GM12872 (cell line): ENCODE results near the gene CDT1.

Source experiments
- TF ChIP-seq, protein P1 (sequence below): IDR thresholded peaks from 3 replicates; pipeline ENCODE4 v1.5.1; 2011; ENCODE audit warnings: low read depth, mild to moderate bottlenecking, low read length, moderate library complexity; ENCODE audit not compliant: insufficient read depth

CDT1 gene

DNA sequence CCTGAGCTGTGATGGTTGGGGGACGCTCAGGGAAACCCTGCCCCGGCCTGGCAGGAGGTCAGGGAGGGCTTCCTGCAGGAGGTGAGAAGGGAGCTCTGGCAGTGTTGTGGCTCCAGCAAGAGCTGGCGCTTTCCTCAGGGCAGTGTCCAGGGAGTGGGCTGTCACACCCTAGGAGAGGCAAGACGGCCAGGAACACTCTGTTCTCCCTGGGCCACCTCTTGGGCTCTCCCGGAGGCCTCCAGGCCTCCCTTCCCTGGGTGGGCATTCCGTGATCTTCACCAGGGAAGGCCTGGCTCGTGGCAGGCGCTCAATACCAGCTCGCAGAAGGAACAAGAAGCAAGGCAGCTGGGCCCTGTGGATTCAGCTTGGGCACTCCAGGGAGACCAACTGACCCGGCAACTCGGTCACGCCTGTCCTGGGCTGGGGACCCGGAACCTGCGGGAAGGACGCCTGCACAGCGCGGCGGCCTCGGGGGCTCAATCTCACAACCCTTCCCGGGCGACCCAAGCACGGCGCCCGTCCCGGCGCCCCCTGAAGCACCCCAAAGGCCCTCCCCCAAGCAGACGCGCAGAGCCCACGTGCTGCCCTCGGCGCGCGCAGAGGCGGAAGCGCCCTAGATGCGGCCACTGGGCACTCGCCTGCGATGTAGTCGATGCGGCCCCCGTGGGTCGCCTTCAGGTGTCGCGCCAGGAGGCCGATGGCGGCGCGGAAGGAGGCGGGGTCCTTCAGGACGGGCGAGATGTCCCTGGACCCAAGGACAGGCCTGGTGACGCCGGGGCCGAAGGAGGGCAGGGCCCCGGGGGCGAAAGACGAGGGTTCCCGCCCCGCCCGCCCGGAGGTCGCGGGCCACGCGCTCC lies 7.6 kb downstream of the CDT1 start:
- TF ChIP-seq, protein P1, sequence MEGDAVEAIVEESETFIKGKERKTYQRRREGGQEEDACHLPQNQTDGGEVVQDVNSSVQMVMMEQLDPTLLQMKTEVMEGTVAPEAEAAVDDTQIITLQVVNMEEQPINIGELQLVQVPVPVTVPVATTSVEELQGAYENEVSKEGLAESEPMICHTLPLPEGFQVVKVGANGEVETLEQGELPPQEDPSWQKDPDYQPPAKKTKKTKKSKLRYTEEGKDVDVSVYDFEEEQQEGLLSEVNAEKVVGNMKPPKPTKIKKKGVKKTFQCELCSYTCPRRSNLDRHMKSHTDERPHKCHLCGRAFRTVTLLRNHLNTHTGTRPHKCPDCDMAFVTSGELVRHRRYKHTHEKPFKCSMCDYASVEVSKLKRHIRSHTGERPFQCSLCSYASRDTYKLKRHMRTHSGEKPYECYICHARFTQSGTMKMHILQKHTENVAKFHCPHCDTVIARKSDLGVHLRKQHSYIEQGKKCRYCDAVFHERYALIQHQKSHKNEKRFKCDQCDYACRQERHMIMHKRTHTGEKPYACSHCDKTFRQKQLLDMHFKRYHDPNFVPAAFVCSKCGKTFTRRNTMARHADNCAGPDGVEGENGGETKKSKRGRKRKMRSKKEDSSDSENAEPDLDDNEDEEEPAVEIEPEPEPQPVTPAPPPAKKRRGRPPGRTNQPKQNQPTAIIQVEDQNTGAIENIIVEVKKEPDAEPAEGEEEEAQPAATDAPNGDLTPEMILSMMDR, result no peak

DNA sequence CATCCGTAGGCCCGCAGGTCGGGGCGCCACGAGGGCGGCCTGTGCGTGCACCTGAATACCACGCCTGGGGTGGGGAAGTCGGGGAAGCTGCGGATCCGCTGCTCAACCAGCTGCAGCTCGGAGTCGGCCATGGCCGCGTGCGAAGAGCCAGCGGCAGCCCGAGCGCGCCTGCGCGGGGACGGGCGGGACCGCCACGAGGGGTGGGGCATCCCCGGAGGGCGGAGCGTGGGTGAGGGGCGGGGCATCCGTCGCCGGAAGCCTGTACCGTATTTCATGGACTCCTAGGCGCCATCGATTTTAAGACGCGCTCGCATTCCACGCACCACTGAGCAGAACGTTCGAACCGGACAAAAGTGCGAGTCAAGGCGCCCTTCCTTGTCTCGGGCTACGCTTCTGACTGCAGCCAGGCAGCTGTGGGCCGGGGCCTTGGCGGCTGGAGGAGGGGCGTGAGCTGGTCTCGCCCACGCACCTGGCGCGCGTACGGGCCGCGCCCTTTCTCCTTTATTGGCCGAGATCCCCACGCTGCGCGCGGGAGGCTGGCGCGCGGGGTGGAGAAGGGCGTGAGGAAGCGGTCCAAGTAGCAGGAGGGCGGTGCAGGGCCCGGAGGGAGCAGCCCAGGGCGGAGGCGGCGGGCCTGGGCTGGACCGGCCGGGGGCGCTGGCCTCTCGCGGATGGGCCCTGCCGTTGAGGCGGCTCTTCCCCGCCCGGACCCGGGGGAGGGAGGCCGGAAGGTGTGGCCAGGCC lies 8.4 kb downstream of the CDT1 start, which contains the start of gene APRT:
TSS of gene APRT (minus strand) at position 160 of the 744 bp plus-strand sequence. CDS start at position 131, 29 bp downstream.
- TF ChIP-seq, protein P1, result peak; percentile 16; the same call in 1 of the 3 replicates

DNA sequence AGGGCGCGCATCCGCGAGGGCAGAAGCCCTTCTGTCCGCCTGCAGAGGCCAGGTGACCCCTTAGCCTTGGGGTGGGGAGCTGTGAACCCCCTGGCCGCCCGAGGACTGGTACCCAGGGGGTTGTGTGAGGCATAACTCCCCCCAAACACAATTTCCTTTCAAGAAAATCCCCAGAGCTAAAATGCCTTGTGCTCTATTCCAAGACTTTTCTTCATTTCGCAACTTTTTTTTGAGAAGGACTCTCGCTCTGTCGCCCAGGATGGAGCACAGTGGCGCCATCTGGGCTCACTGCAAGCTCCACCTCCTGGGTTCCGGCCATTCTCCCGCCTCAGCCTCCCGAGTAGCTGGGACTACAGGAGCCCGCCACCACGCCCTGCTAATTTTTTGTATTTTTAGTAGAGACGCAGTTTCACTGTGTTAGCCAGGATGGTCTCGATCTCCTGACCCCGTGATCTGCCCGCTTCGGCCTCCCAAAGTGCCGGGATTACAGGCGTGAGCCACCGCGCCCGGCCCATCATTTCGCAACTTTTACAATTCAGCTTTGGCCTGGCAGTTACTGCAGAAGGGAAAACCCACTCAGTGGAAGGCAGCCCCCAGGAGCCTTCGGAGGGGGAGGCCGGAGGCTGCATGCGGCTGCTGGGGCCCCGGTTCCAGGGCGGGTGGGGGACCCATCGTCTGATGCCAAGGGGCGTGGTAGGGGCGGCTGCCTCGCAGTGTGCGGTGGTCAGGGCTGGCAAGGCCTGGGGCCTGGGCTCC lies 9.1 kb downstream of the CDT1 start:
- TF ChIP-seq, protein P1, result no peak

DNA sequence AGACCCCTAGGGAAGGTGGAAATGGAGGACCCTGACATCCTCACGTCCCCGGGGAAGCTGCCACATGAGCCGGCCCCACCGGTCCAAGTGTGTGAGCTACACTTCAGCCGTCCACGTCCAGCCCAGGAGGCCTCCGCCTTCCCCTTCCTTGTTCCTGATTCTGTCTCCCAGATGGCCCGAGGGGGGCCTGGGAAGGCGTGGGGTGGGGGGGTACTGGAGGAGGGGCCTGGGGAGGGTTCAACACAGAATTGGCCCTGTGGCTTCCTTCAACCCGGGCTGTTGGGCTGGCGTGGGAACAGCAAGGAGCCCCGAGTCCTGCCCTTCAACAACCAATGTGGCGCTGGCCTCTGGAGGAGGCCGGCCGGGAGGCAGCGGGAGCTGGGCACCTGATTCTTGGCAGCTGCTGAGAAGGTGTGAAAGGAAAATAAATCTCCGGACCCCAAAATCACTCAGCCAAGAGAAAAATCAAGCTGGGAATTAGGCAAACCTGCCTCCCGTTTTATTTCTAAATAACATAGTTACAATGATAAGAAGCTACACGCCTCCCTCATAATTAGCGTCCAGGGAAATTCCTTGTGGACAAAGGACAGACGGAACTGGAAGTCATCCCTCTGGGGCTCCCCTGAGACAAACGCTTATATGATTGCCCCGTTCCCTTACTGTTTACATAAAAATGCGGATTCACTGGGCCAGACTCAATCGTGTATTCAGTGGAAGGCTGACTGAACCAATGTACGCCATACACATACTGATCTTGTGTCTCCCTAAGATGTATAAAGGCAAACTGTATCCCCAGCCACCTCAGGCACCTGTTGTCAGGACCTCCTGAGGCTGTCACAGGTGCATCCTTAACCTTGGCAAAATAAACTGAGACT lies 9.9 kb downstream of the CDT1 start:
- TF ChIP-seq, protein P1, result no peak

DNA sequence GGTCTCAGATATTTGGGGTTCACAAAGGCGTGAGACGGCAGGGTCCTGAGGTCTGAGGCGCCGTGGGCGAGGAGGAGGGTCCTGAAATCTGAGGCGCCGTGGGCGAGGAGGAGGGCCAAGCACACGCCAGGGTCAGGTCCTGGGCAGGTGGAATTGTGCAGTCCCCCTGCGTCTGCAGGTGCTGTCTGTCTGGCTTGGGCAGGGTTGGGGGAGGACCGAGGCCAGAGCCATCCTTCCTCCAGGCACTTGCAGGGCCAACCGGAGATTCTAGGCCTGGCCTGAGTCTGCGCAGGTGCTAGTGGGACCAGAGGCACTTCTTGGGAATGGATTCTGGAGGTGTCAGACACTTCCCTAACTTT lies 10.5 kb downstream of the CDT1 start:
- TF ChIP-seq, protein P1, result no peak

DNA sequence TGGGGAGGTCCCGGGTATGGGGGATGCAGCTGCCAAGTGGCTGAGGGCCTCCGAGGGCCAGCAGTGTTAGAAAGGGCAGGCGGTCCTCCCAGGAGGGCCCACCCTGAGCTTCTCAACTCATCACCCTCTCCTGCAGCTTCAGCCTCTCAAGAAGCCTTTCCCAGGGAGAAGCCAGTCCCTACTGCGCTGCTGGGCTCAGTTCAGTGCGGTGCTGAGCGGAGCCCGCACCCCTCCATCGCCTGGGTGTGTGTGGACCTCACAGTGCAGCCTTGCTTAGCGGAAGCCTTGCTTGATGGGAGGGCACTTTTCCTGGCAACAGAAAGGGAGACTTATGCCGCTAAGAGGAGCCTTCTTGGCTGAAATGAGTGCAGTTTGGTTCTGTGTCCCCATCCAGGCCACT lies 11.6 kb downstream of the CDT1 start:
- TF ChIP-seq, protein P1, result no peak
